GM12892 (cell line): ENCODE data around the gene CCDC188.

Source experiments
- DNase-seq: peaks from one replicate; pipeline ENCODE4 v3.0.0; 2011; ENCODE audit not compliant: insufficient read length
- FAIRE-seq: peaks from 2 replicates; lab custom pipeline; 2011; peaks lifted over from hg19 to GRCh38; lab: Jason Lieb, UNC
- POLR2A ChIP-seq: IDR thresholded peaks from 2 replicates; pipeline ENCODE4 v1.6.1; 2011; ENCODE audit warnings: low read depth, low read length, control low read depth
- POLR2AphosphoS5 ChIP-seq: IDR thresholded peaks from 2 replicates; pipeline ENCODE4 v1.6.1; 2011; ENCODE audit warnings: low read depth, low read length, control low read depth
- TAF1 ChIP-seq: IDR thresholded peaks from 2 replicates; pipeline ENCODE4 v1.6.1; 2011; ENCODE audit warnings: low read depth, mild to moderate bottlenecking, control low read depth, low read length, borderline replicate concordance

CCDC188 gene

DNA sequence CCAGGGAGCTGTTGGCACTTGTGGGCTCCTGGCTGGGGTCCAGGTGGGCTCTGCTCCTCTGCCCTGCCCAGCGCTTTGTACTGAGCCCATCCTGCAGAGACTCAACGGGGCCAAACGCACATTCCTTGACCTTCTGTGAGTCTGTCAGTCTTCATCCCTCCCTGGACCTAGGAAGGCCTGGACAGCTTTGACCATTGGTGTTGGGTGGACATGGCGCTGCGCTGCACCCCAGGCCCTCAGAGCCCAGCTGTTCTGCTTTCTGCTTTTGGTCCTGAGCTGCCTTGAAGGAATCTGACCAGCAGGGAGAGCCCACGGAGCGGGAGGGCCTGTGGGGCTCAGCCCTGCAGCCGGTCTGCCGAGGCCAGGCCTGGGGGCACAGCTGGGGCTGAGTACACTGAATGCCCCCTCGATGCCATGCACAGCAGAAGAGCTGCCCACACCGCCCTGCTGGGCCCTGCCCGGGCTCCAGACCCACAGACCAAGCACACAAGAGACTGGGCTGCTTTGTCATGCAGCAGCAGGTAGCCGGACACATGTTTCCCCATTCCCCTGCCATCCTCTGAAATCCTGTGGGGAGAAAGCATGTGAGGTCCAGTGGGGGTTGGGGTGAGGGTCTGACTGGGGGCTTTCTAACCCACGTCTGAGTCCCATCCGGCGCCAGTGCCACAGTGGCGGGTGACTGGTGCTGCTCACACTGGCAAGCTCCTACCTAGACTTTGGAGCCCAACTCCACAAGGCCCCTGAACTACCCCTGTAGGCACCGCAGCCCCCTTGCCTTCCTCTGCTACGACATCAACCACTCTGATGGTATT lies 24.1 kb upstream of the CCDC188 start:
- no peak for TF ChIP-seq POLR2A
- no peak for TF ChIP-seq POLR2AphosphoS5
- TF ChIP-seq TAF1, result no peak
- DNase-seq (no peak), FAIRE-seq (no peak)

DNA sequence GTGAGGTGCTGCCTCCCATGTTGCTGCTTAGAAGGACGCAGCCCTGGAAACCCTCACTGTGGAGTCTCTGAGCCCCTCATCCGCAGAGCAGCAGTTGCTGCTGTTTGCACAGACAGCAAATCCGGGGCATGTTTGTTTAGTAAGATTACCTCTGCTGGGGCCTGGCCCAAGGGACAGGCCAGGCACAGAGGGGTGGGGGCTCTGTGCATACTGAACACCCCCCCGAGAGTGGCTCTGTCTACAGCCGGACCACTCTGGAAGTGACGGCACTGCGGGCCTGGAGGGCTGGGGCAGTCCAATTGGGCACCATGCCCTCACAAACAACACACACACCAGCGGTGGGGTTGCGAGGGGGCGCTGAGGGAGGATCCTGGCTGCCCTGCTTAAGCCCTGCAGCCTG lies 22.9 kb upstream of the CCDC188 start:
- TF ChIP-seq TAF1, result no peak
- TF ChIP-seq POLR2A, result no peak
- TF ChIP-seq POLR2AphosphoS5, result no peak
- DNase-seq, result no peak
- FAIRE-seq, result no peak

DNA sequence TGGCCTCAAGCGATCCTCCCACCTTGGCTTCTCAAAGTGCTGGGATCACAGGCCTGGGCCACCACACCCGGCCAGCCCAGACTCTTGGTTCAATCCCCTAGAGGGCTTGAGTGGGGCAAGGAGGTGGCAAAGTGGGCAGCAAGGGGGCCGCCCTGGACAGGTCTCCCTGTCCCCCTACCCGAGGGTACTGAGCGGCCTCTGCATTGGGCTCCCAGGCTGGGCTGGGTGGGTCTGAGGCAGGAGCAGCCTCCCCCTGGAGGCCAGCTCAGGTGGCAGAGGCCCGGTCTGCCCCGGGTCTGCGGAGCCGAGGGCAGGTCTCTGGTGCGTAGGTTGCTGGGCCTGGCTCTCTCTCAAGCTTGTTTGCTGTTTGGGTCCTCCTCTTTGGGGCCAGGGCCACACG lies 22.4 kb upstream of the CCDC188 start:
- FAIRE-seq (no peak), DNase-seq (no peak)
- TF ChIP-seq POLR2AphosphoS5, result no peak

DNA sequence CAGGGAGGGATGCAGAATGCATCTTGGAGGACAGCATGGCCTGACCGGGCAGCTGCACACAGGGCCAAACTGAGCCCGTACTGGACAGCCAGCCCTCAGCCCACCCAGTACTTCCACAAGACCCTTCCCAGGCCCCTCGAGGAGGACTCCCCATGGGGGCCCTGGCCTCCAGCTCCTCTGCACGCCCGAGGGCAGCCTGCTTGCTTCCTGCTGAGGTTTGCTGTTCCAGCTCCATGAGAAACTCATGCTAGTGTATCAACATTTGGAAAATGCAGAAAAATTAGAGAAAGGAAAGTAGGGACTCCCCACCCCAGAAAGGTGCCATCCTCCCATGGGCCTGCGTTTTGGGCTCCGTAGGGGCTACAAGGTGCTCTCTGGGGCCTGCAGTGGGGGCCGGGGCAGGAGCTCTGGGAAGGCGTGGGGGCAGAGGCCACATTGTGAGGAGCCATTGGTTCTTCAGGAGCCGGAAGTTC lies 21.3 kb upstream of the CCDC188 start:
- no peak for DNase-seq
- no peak for FAIRE-seq

DNA sequence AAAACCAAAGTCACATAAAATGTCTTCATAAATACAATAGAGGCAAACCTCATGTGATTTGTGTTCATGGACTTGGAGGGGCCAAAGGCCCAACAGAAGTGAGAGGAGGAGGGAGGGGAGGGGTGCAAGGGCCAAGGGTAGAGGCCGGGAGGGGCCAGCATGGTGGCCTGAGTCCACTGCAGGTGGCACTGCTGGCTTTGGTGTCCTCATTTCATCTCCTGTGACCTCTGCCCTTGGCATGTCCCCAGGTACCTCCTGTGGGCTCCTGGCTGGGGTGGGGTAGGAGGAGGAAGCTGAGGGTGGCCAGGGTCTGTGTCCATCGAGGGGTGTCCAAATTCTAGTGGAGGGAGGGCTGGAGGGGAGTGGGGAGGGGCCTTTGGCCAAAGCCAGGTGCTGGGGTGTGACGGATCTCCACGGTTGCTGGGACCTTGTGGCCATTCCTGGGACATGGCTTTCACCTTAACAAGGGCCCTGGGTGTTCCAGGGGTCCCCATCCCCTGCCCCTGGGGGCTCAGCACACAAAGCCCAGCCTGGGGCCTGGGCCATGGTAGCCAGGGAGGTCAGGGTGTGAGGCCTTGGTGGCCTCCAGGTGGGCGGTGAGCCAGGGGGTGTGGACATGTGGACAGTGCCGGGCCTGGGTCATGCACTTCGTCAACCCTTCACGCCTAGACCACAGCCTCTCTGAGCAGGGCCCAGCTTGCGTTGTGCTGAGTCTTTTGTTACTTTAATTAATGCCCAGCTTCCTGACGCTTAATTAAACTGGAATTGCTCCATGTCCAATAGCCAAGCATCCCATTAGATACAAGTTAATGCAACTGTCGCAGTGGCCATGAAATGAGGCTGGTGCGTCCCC lies 20.7 kb upstream of the CCDC188 start:
- DNase-seq (no peak), FAIRE-seq (no peak)
- no peak for TF ChIP-seq POLR2AphosphoS5
- no peak for TF ChIP-seq POLR2A
- no peak for TF ChIP-seq TAF1

More for the DNA sequence above, 21.3 kb upstream of the CCDC188 start:
- TF ChIP-seq TAF1, result no peak
- TF ChIP-seq POLR2A, result no peak
- no peak for TF ChIP-seq POLR2AphosphoS5

GRCh38 chr22:20170170-20170569 lies 19.3 kb upstream of the CCDC188 start:
- TF ChIP-seq POLR2A, result no peak
- TF ChIP-seq POLR2AphosphoS5, result no peak
- TF ChIP-seq TAF1, result no peak
- no peak for DNase-seq
- FAIRE-seq, result no peak

DNA sequence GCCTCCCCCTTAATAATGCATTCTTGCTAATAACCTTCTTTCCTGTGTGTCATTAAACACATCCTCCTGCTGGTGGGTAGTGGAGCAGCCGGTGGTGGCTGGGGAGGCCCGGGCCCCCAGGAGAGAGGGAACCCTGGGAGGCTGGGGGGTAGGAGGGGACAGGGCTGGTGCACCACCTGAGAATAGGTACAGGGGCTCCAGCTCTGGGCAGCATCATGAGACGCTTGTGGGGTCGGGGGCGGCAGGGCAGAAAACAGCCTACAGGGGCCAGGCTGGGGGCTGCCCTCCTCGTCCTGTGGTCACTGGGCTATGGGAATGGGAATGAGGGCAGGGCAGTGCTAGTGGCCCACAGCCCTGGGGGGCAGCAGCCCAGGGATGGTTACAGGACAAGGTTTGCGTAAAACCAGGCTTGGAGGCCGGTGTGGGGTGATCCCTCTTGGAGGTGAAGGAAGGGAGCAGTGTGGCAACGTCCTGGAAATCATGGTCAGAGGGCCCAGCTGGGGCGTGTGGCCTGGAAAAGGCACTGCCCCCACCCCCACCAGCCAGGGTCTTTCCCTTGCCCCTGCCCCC lies 18.5 kb upstream of the CCDC188 start:
- DNase-seq, result no peak
- no peak for TF ChIP-seq POLR2A
- no peak for TF ChIP-seq TAF1
- no peak for TF ChIP-seq POLR2AphosphoS5
- no peak for FAIRE-seq

GRCh38 chr22:20167643-20168322 lies 16.9 kb upstream of the CCDC188 start:
- DNase-seq (no peak), FAIRE-seq (no peak)
- TF ChIP-seq POLR2A, result no peak
- TF ChIP-seq POLR2AphosphoS5, result no peak
- TF ChIP-seq TAF1, result no peak

DNA sequence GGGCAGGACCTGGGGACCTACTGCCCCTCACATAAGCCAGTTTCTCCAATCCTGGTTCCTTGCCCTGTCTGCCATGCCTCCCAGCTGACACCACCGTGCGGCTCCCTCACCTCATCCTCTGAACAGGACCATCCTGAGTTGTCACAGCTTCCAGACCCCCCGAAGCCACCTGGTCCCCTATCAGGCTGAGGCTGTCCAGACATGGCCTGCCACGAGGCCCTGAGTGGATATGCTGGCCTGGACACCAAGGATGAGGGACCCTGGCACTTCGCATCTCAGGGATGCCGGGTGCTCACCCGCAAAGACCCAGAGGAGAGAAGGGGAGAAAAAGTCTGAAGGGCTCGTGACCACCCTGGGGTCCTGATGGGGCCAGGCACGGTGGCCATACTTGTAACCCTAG lies 15.8 kb upstream of the CCDC188 start:
- DNase-seq, result no peak

DNA sequence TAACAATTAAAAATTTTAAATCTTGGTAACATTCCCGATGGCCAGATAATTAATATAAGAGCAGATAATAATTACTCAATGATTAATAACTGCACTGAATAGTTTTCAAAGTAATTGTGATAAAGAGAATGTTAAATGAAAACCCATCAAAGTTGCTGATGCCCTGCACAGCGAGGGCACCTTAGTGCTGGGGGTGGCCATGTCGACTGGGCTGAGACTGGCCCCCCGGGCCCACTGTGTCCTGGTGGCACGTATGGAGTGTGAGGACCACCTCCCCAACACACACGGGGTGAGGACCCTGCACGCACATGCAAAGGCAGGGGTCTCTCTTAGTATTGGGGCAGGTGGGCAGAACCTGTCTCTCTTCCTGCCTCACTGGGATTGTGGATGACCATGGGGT lies 15.1 kb upstream of the CCDC188 start:
- TF ChIP-seq POLR2AphosphoS5, result no peak
- TF ChIP-seq TAF1, result no peak
- no peak for TF ChIP-seq POLR2A
- FAIRE-seq (no peak), DNase-seq (no peak)

More for the DNA sequence above, 15.8 kb upstream of the CCDC188 start:
- no peak for FAIRE-seq
- no peak for TF ChIP-seq POLR2A
- TF ChIP-seq POLR2AphosphoS5, result no peak
- no peak for TF ChIP-seq TAF1

- FAIRE-seq (no peak), DNase-seq (no peak)
- TF ChIP-seq POLR2A (no peak), POLR2AphosphoS5 (no peak), TAF1 (no peak)
These were observed 14.6 kb upstream of the CCDC188 start for GRCh38 chr22:20165421-20165820.

GRCh38 chr22:20164863-20165262 lies 14.0 kb upstream of the CCDC188 start:
- no peak for FAIRE-seq
- TF ChIP-seq TAF1 (no peak), POLR2A (no peak), POLR2AphosphoS5 (no peak)
- DNase-seq, result no peak
